Measurements from ENCODE around the gene PRAF2.

- TF ChIP-seq CTCF (IDR thresholded peaks at IDR 0.05) (no peak), POLR2A (IDR thresholded peaks at IDR 0.05; ENCODE audit: low read depth) (no peak), EP300 (IDR thresholded peaks at IDR 0.05) (no peak)
Measured at GRCh38 chrX:49102190-49102589, 28.4 kb upstream of the PRAF2 start.
